B cell (primary cell): ENCODE data around the gene PSMD2. TPM values are rescaled to one million over a fixed set of nuclear protein-coding genes. Genes with fewer than 3 reads are reported as not detected.
A peak's percentile ranks its signal among the peaks of the same experiment; 100 is the strongest.

ENCODE experiments used
- ATAC-seq: fragments of 200-7000 bp; cut with Tn5 transposase; one replicate; pipeline ENCODE4 v1.10.0; 2021; ENCODE audit warnings: low read depth, mild to moderate bottlenecking, moderate number of reproducible peaks, moderate library complexity
- CTCF ChIA-PET: fragments of 350-600 bp; sonication (Branson Sonifier 250); formaldehyde crosslinking; loops from one replicate; lab custom pipeline; 2021; ENCODE audit warnings: antibody characterized with exemption, inconsistent platforms; lab: Charles Lee
- POLR2A ChIA-PET: fragments of 350-600 bp; sonication (Branson Sonifier 250); formaldehyde crosslinking; loops from one replicate; lab custom pipeline; 2021; ENCODE audit warnings: antibody characterized with exemption; lab: Charles Lee
- DNase-seq: peaks from one replicate; pipeline ENCODE4 v3.0.0; 2013
- H2AFZ ChIP-seq: 2 replicates; pipeline ENCODE4 v1.6.1; 2012; ENCODE audit warnings: mild to moderate bottlenecking, low read depth, low read length; ENCODE audit not compliant: insufficient read depth, poor library complexity, severe bottlenecking
- H3K27ac ChIP-seq, 2 donors: 1 replicate in 1 of 2; 2 replicates in 1 of 2; pipeline ENCODE4 v1.5.1; 2012 to 2013; ENCODE audit warnings: low read length in 2 of 2, mild to moderate bottlenecking in 2 of 2, moderate library complexity in 1 of 2
- H3K27me3 ChIP-seq, 4 experiments: fragments of 200-600 bp in 1 of 4; sonication (generic) in 1 of 4; replicated peaks in 1 of 4; 1 replicate in 2 of 4; 2 replicates in 2 of 4; pipeline versions ENCODE4 v1.6.1 to v1.7.0; 2013 to 2016; ENCODE audit warnings: low read length in 3 of 4, mild to moderate bottlenecking in 2 of 4, mixed read lengths in 1 of 4, moderate library complexity in 1 of 4; ENCODE audit not compliant: insufficient read depth in 4 of 4, control insufficient read depth in 3 of 4; ENCODE audit errors: control extremely low read depth in 1 of 4
- H3K36me3 ChIP-seq, 2 experiments: replicated peaks in 1 of 2; 1 replicate in 1 of 2; 2 replicates in 1 of 2; pipeline versions ENCODE4 v1.6.1 to v1.7.1; 2013; ENCODE audit warnings: low read length in 1 of 2; ENCODE audit not compliant: insufficient read depth in 2 of 2, control insufficient read depth in 1 of 2; ENCODE audit errors: control extremely low read depth in 1 of 2, extremely low read depth in 1 of 2
- H3K4me1 ChIP-seq, 2 donors: fragments of 200-600 bp in 1 of 2; sonication (generic) in 1 of 2; 1 replicate in 1 of 2; 2 replicates in 1 of 2; pipeline versions ENCODE4 v1.5.1 to v1.6.1; 2013 to 2017; ENCODE audit warnings: low read length in 2 of 2; ENCODE audit not compliant: control insufficient read depth in 2 of 2, insufficient read depth in 2 of 2
- H3K4me2 ChIP-seq: replicated peaks from 2 replicates; pipeline ENCODE3; 2012; ENCODE audit warnings: mild to moderate bottlenecking, low read depth, low read length; ENCODE audit not compliant: poor library complexity, severe bottlenecking
- H3K4me3 ChIP-seq, 5 experiments: fragments of 200-600 bp in 1 of 5; sonication (generic) in 1 of 5; 1 replicate in 3 of 5; 2 replicates in 2 of 5; pipeline versions ENCODE4 v1.5.1 to v1.7.0; 2011 to 2016; ENCODE audit warnings: low read length in 4 of 5, mild to moderate bottlenecking in 4 of 5, low read depth in 2 of 5, control low read depth in 1 of 5, moderate library complexity in 1 of 5; ENCODE audit not compliant: insufficient read depth in 1 of 5; ENCODE audit errors: control extremely low read depth in 1 of 5, extremely low read depth in 1 of 5
- H3K79me2 ChIP-seq: fragments of 200-600 bp; sonication (generic); one replicate; pipeline ENCODE4 v1.6.0; 2016; ENCODE audit warnings: low read length; ENCODE audit not compliant: control insufficient read depth, insufficient read depth
- H3K9ac ChIP-seq: fragments of 200-600 bp; sonication (generic); 2 replicates; pipeline ENCODE4 v1.6.1; 2017; ENCODE audit warnings: mild to moderate bottlenecking, low read length, moderate library complexity
- H3K9me3 ChIP-seq, 3 donors: one replicate each; pipeline versions ENCODE4 v1.6.1 to v1.7.1; 2013; ENCODE audit warnings: low read length in 2 of 3; ENCODE audit not compliant: control insufficient read depth in 2 of 3, insufficient read depth in 1 of 3; ENCODE audit errors: control extremely low read depth in 1 of 3
- H4K20me1 ChIP-seq: 2 replicates; pipeline ENCODE4 v1.6.0; 2012; ENCODE audit warnings: mild to moderate bottlenecking, low read length; ENCODE audit not compliant: insufficient read depth, control insufficient read depth, poor library complexity, severe bottlenecking
- H3K27ac Mint-ChIP-seq: one replicate; pipeline ENCODE4 v1.8.0; 2021; ENCODE audit warnings: mixed read lengths
- H3K27me3 Mint-ChIP-seq: one replicate; pipeline ENCODE4 v1.8.0; 2021; ENCODE audit warnings: mixed read lengths
- H3K4me1 Mint-ChIP-seq: one replicate; pipeline ENCODE4 v1.8.0; 2021; ENCODE audit warnings: mixed read lengths
- H3K4me3 Mint-ChIP-seq: one replicate; pipeline ENCODE4 v1.8.0; 2021; ENCODE audit warnings: mixed read lengths
- H3K9me3 Mint-ChIP-seq: one replicate; pipeline ENCODE4 v1.8.0; 2022; ENCODE audit warnings: mixed read lengths; ENCODE audit not compliant: insufficient read depth
- CTCF ChIP-seq: fragments of 200-600 bp; IDR thresholded peaks from one replicate; pipeline ENCODE4 v1.8.0; 2022; ENCODE audit warnings: antibody characterized with exemption, mild to moderate bottlenecking
- EZH2 ChIP-seq: IDR thresholded peaks from 2 replicates; pipeline ENCODE4 v1.6.1; 2012; ENCODE audit warnings: borderline replicate concordance, low read depth, mild to moderate bottlenecking, moderate library complexity, low read length; ENCODE audit not compliant: insufficient read depth, poor library complexity, severe bottlenecking
- WGBS: methylation state at CpG from one replicate; pipeline ENCODE4 v1.1.5; 2013; ENCODE audit warnings: missing lambda C conversion rate; ENCODE audit not compliant: insufficient coverage; 5-methylcytosine and 5-hydroxymethylcytosine counted together
- intact Hi-C: fragments of 100-400 bp; cut with micrococcal nuclease; formaldehyde crosslinking; loops from one replicate; pipeline ENCODE4 v1.10.0; 2022
- polyA plus RNA-seq: library from polyadenylated mRNA; depleted of rRNA; stranded (reverse); fragments of >200 nt; gene quantifications from 2 replicates; pipeline ENCODE4 v1.2.3, GENCODE V29; 2012
- total RNA-seq, 2 donors: library from RNA; stranded (reverse); fragments of 120-200 nt in 1 of 2; gene quantifications; 1 replicate in 1 of 2; 2 replicates in 1 of 2; pipeline versions ENCODE4 v1.2.3 to v1.2.4, GENCODE V29; 2013 to 2022

Gene PSMD2
- total and polyA plus RNA-seq, 2 donors (not counting 1 experiment from before 2014, with no cell fraction given), result 79.4 to 140 TPM

DNA sequence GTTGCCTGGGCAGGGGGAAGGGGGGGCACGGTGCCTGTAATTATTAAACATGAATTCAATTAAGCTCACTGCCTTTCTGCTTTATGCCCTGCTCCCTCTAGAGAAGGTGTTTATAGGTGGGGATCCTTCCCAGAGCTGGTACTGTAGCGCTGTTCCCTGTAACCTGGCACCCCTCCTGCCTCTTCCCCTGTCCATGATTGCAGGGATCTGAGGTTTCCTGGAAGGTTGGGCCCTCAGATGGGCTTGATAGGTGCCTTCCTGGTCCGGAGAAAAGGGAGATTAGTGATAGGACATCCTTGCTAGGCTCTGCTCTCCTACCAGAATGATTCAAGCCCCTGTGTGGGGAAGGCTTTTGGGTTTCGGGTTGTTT is 36.2 kb downstream of the PSMD2 start:
- ATAC-seq, result no peak
- H3K27me3 ChIP-seq, result peaks cover 0 to 3% (median 0%) of the 10 kb centered on the region in 4 experiments
- peaks cover 19% of the 10 kb centered on the region for H3K79me2 ChIP-seq
- H3K9ac ChIP-seq, result peak overlapping the region; percentile 86
- peak overlapping the region; percentile 90 for H3K27ac Mint-ChIP-seq
- H3K4me3 ChIP-seq, result peak overlapping the region in 4 of 5 experiments; percentile 68 to 83 (median 76)
- H2AFZ ChIP-seq, result peak overlapping the region; percentile 85
- H3K4me3 Mint-ChIP-seq, result peak overlapping the region; percentile 94
- ChIA-PET POLR2A (interaction anchor here (0.6 kb wide), 1 partner anchor 26 kb away, joined by 5 read pairs; the partner anchor contains the start of genes CLCN2 and POLR2H), CTCF (no interaction called here)
- H4K20me1 ChIP-seq, result no peaks in the 10 kb centered on the region
- TF ChIP-seq EZH2, result no peak
- TF ChIP-seq CTCF, result no peak
- H3K9me3 ChIP-seq, result no peaks in the 10 kb centered on the region
- 54% methylated on average over 2 of the region's 4 CpGs for WGBS
- H3K9me3 Mint-ChIP-seq, result no peaks in the 10 kb centered on the region
- peak overlapping the region; percentile 93 for H3K27ac ChIP-seq
- peak overlapping the region; percentile 82 for H3K4me2 ChIP-seq
- peaks cover 30% of the 10 kb centered on the region for H3K4me1 Mint-ChIP-seq
- intact Hi-C loops, result loop anchor here (1.0 to 2.0 kb wide), 4 partner anchors 21 to 86 kb away; partner anchors contain the start of genes EEF1AKMT4, EIF4G1 and PSMD2
- peaks cover 14 to 25% of the 10 kb centered on the region in 2 donors for H3K4me1 ChIP-seq
- DNase-seq, result no peak
- H3K27me3 Mint-ChIP-seq, result no peaks in the 10 kb centered on the region
- H3K36me3 ChIP-seq, result peaks cover 1 to 41% of the 10 kb centered on the region in 2 experiments
